Smooth muscle cell (in vitro differentiated cells): ENCODE results near the gene ACIN1. TPM values are rescaled to one million over a fixed set of nuclear protein-coding genes. Genes with fewer than 3 reads are reported as not detected.

Experiments
- DNase-seq: peaks from one replicate; lab custom pipeline; 2025; ENCODE audit not compliant: unreplicated experiment; lab: John Stamatoyannopoulos, UW
- H2AFZ ChIP-seq: fragments of 200-600 bp; sonication (generic); 2 replicates; pipeline ENCODE4 v1.6.0; 2016; ENCODE audit warnings: antibody characterized with exemption, low read depth, mild to moderate bottlenecking
- H3F3A ChIP-seq: fragments of 200-600 bp; sonication (generic); 2 replicates; pipeline ENCODE4 v1.6.0; 2017; ENCODE audit warnings: antibody characterized with exemption, low read depth
- H3K27ac ChIP-seq: fragments of 200-600 bp; sonication (generic); 2 replicates; pipeline ENCODE4 v1.5.1; 2016; ENCODE audit warnings: low read depth, mild to moderate bottlenecking
- H3K27me3 ChIP-seq: fragments of 200-600 bp; sonication (generic); 2 replicates; pipeline ENCODE4 v1.6.1; 2016; ENCODE audit warnings: low read depth, mild to moderate bottlenecking
- H3K36me3 ChIP-seq: fragments of 200-600 bp; sonication (generic); 2 replicates; pipeline ENCODE4 v1.5.1; 2016; ENCODE audit warnings: low read depth
- H3K4me1 ChIP-seq: fragments of 200-600 bp; sonication (generic); 2 replicates; pipeline ENCODE4 v1.5.1; 2016; ENCODE audit warnings: low read depth
- H3K4me2 ChIP-seq: fragments of 200-600 bp; sonication (generic); 2 replicates; pipeline ENCODE4 v1.6.0; 2016; ENCODE audit warnings: mild to moderate bottlenecking
- H3K4me3 ChIP-seq: fragments of 200-600 bp; sonication (generic); 2 replicates; pipeline ENCODE4 v1.5.1; 2016; ENCODE audit warnings: mild to moderate bottlenecking
- H3K79me2 ChIP-seq: fragments of 200-600 bp; sonication (generic); 2 replicates; pipeline ENCODE4 v1.6.0; 2016; ENCODE audit warnings: low read depth, mild to moderate bottlenecking
- H3K9ac ChIP-seq: fragments of 200-600 bp; sonication (generic); 2 replicates; pipeline ENCODE4 v1.6.0; 2016; ENCODE audit warnings: low read depth
- H3K9me3 ChIP-seq: fragments of 200-600 bp; sonication (generic); replicated peaks from 2 replicates; pipeline ENCODE4 v1.5.1; 2016; ENCODE audit warnings: low read depth
- H4K20me1 ChIP-seq: fragments of 200-600 bp; sonication (generic); 2 replicates; pipeline ENCODE4 v1.6.0; 2016; ENCODE audit warnings: low read depth
- CTCF ChIP-seq: fragments of 200-600 bp; sonication (generic); IDR thresholded peaks from 2 replicates; pipeline ENCODE4 v1.5.1; 2017; ENCODE audit warnings: borderline replicate concordance, mild to moderate bottlenecking, antibody characterized with exemption; ENCODE audit not compliant: insufficient read depth, poor library complexity, severe bottlenecking
- WGBS: methylation state at CpG from one replicate; pipeline ENCODE4 v1.1.7; 2016; ENCODE audit warnings: low lambda C conversion rate; 5-methylcytosine and 5-hydroxymethylcytosine counted together
- polyA plus RNA-seq: library from polyadenylated mRNA; unstranded; fragments of >200 nt; fragmentation: Nextera tagmentation; extraction: Ambion mirVana; gene quantifications from 2 replicates; pipeline ENCODE4 v1.2.1, GENCODE V29; 2016
- total RNA-seq: library from RNA; depleted of rRNA; stranded (reverse); fragments of >200 nt; gene quantifications from 2 replicates; pipeline ENCODE4 v1.2.3, GENCODE V29; 2014

Gene ACIN1
- total and polyA plus RNA-seq, 2 experiments from 2014 or later: 33.7 to 64.5 TPM

- peak overlapping the region; percentile 89 for H3K27ac ChIP-seq
- TF ChIP-seq CTCF: peak; percentile 64
- H4K20me1 ChIP-seq: peaks cover 24% of the 10 kb centered on the region
- peaks cover 28% of the 10 kb centered on the region for H3K36me3 ChIP-seq
- H3F3A ChIP-seq: peaks cover 41% of the 10 kb centered on the region
- no peak for DNase-seq
- H3K9me3 ChIP-seq: no peaks in the 10 kb centered on the region
- 77% methylated on average over 5 of the region's 5 CpGs for WGBS
- no peak overlapping the region for H3K4me2 ChIP-seq
- peaks cover 23% of the 10 kb centered on the region for H3K79me2 ChIP-seq
- no peak overlapping the region for H2AFZ ChIP-seq
- no peak overlapping the region for H3K9ac ChIP-seq
- H3K4me3 ChIP-seq: no peak overlapping the region
- H3K27me3 ChIP-seq: no peaks in the 10 kb centered on the region
- peaks cover 11% of the 10 kb centered on the region for H3K4me1 ChIP-seq
Observed at GRCh38 chr14:23076785-23077408, 18.0 kb downstream of the ACIN1 start.

- peaks cover 15% of the 10 kb centered on the region for H3K36me3 ChIP-seq
- no peak overlapping the region for H3K4me2 ChIP-seq
- H3K9me3 ChIP-seq: no peaks in the 10 kb centered on the region
- TF ChIP-seq CTCF: no peak
- 97% methylated on average over 1 of the region's 1 CpG for WGBS
- no peak for DNase-seq
- no peak overlapping the region for H2AFZ ChIP-seq
- H4K20me1 ChIP-seq: peaks cover 24% of the 10 kb centered on the region
- H3K27ac ChIP-seq: no peak overlapping the region
- no peak overlapping the region for H3K4me3 ChIP-seq
- H3F3A ChIP-seq: peaks cover 32% of the 10 kb centered on the region
- H3K79me2 ChIP-seq: peaks cover 28% of the 10 kb centered on the region
- peaks cover 20% of the 10 kb centered on the region for H3K4me1 ChIP-seq
- H3K9ac ChIP-seq: no peak overlapping the region
- H3K27me3 ChIP-seq: no peaks in the 10 kb centered on the region
Observed at GRCh38 chr14:23074906-23075305, 20.0 kb downstream of the ACIN1 start.

GRCh38 chr14:23071921-23072539, 22.9 kb downstream of the ACIN1 start:
- H3K36me3 ChIP-seq: peaks cover 7% of the 10 kb centered on the region
- peak overlapping the region; percentile 89 for H3K9ac ChIP-seq
- H3F3A ChIP-seq: peaks cover 25% of the 10 kb centered on the region
- peak overlapping the region; percentile 91 for H3K4me2 ChIP-seq
- peaks cover 45% of the 10 kb centered on the region for H3K79me2 ChIP-seq
- no peaks in the 10 kb centered on the region for H3K9me3 ChIP-seq
- WGBS: 37% methylated on average over 5 of the region's 5 CpGs
- H2AFZ ChIP-seq: no peak overlapping the region
- H4K20me1 ChIP-seq: peaks cover 35% of the 10 kb centered on the region
- no peaks in the 10 kb centered on the region for H3K27me3 ChIP-seq
- H3K27ac ChIP-seq: peak overlapping the region; percentile 83
- DNase-seq: no peak
- H3K4me3 ChIP-seq: peak overlapping the region; percentile 76
- peaks cover 26% of the 10 kb centered on the region for H3K4me1 ChIP-seq
- TF ChIP-seq CTCF: no peak
